ENCODE measurements around the gene GPC2.
A peak's percentile ranks its signal among the peaks of the same experiment; 100 is the strongest.
"Not testable (repeated sequence)": the region's sequence is repeated elsewhere in the genome, so short reads cannot be mapped to it uniquely, and the experiment has no call there.

The GPC2 gene

DNA sequence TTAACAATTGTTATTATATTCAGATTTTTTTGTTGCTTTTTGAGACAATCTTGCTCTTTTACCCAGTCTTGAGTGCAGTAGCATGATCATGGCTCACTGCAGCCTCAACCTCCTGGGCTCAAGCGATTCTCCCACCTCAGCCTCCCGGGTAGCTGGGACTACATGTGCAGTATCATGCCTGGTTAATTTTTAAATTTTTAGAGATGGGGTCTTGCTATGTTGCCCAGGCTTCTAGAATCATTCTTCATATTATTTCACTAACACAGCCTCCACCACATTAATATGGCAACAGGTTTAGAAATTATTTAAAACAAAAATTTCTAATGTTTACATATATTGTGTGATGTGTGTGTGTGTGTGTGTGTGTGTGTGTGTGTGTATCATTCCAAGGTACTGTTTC, 29.9 kb downstream of the GPC2 start:
- DNase-seq (ENCODE audit: low read depth) = no peak
- H3K4me3 ChIP-seq (ENCODE audit: low read depth, low read length) = no peak overlapping the region
- TF ChIP-seq, protein P1, sequence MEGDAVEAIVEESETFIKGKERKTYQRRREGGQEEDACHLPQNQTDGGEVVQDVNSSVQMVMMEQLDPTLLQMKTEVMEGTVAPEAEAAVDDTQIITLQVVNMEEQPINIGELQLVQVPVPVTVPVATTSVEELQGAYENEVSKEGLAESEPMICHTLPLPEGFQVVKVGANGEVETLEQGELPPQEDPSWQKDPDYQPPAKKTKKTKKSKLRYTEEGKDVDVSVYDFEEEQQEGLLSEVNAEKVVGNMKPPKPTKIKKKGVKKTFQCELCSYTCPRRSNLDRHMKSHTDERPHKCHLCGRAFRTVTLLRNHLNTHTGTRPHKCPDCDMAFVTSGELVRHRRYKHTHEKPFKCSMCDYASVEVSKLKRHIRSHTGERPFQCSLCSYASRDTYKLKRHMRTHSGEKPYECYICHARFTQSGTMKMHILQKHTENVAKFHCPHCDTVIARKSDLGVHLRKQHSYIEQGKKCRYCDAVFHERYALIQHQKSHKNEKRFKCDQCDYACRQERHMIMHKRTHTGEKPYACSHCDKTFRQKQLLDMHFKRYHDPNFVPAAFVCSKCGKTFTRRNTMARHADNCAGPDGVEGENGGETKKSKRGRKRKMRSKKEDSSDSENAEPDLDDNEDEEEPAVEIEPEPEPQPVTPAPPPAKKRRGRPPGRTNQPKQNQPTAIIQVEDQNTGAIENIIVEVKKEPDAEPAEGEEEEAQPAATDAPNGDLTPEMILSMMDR (IDR thresholded peaks at IDR 0.05; ENCODE audit: control insufficient read depth, extremely low read depth, insufficient read depth) = no peak

DNA sequence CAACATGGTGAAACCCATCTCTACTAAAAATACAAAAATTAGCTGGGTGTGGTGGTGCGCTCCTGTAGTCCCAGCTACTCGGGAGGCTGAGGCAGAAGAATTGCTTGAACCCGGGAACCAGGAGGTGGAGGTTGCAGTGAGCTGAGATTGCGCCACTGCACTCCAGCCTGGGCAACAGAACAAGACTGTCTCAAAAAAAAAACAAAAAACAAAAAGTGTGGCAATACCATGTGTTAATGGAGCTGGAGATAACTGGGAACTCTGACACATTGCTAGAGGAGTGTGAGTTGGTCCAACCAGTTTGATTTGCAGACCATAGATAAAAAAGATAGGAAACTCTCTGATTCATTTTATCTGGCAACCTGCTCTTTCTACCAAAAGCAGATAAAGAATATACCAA, 30.8 kb downstream of the GPC2 start:
- DNase-seq (ENCODE audit: low read depth) = not testable (repeated sequence)

DNA sequence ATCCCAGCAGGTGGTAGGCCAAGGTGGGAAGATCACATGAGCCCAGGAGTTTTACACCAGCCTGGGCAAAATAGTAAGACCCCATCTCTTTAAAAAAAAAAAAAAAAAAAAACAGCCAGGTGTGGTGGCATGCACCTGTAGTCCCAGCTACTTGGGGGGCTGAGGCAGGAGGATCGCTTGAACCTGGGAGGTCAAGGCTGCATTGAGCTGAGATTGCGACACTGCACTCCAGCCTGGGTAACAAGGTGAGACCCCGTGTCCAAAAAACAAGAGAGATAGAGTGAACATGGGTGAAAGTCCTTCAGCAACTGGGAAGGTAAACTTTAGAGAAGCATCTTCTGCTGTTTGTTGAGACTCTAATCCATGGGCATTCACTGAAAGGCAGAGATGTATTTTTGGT, 34.7 kb downstream of the GPC2 start:
- no peak overlapping the region for H3K4me3 ChIP-seq (ENCODE audit: low read depth, low read length)
- TF ChIP-seq, protein P1 (IDR thresholded peaks at IDR 0.05; ENCODE audit: control insufficient read depth, extremely low read depth, insufficient read depth) = no peak
- no peak for DNase-seq (ENCODE audit: low read depth)

More for the DNA sequence above, 30.8 kb downstream of the GPC2 start:
- not testable (repeated sequence) for H3K4me3 ChIP-seq (ENCODE audit: low read depth, low read length)

DNA sequence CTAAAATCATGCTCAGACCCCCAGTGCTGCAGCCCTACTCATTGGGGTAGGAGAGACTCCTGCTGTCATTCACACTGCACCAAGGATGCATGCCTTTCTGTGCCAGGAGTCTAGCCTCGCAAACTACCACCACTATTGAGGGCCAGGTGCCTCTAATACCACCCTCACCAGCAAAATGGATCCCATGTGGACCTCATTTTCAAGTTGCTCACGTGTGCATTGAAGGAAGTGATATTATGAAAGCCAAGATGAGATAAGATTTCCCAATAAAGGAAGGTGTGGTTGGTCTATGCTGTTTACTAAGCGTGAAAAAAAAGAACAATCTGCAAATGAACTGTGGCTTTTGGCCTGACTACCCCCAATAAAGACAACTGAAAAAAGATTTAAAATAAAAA, 35.6 kb downstream of the GPC2 start:
- no peak for DNase-seq (ENCODE audit: low read depth)
- H3K4me3 ChIP-seq (ENCODE audit: low read depth, low read length) = no peak overlapping the region
- TF ChIP-seq, protein P1 (IDR thresholded peaks at IDR 0.05; ENCODE audit: control insufficient read depth, extremely low read depth, insufficient read depth) = no peak

DNA sequence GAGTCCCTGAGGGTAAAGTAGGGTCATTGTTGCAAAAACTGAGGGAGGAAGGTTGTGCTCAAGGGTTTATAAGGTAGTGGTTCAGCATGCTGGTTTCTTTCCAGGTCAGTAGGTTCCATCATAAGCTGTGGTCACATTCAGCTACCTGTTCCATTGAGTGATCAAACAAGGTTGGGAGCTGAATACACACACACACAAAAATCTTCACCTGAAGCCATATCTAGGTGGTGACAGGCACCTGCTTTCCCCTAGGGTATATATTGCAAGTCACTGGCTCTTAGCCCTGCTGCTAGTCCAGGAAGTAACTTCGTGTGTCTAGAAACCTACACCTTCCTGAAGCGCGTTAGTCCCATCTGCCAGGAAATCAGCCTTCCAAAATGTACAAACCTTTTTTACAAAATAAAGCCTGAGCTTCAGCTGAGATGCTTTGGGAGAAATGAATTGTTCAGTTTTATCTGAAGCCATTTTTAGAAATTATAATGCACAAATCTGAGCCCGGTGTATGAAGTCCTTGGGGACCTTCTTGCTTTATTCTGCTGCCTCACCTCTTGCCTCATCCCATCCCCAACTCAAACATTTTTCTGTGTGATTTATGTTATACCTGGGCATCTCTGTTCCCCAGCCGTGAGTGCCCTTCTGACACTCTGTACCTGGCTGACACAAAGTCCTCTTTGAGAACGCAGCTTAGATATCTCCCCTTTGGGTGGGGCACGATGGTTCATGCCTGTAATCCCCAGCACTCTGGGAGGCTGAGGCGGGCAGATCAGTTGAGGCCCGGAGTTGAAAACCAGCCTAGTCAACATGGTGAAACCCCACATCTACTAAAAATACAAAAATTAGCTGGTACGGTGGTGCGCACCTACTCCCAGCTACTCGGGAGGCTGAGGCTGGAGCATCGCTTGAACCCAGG, 39.1 kb downstream of the GPC2 start:
- H3K4me3 ChIP-seq (ENCODE audit: low read depth, low read length) = no peak overlapping the region
- TF ChIP-seq, protein P1 (IDR thresholded peaks at IDR 0.05; ENCODE audit: control insufficient read depth, extremely low read depth, insufficient read depth) = no peak
- DNase-seq (ENCODE audit: low read depth) = no peak

DNA sequence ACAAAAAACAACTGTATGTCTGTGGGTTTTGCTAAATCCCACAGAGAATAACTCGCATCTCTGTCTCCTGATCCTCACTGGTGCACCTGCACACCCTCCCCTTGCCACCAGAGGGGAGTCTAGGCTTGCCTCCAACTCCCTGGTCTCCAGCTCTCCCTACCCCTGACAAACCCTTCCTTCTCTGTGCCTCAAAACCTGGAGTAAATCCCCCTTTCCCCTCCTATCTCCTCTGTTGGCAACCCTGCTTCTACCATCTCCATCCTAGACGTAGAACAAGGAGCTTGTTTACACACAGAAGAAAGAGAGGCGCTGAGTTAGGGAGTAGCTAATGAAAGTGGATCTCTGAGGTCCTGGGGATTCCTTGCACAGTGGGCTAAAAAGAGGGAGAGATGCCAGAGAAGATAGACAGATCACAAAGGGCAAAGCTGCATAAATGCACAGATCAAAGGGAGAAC, 44.5 kb downstream of the GPC2 start:
- TF ChIP-seq, protein P1 (IDR thresholded peaks at IDR 0.05; ENCODE audit: control insufficient read depth, extremely low read depth, insufficient read depth) = peak; percentile 80
- no peak overlapping the region for H3K4me3 ChIP-seq (ENCODE audit: low read depth, low read length)
- DNase-seq (ENCODE audit: low read depth) = no peak

DNA sequence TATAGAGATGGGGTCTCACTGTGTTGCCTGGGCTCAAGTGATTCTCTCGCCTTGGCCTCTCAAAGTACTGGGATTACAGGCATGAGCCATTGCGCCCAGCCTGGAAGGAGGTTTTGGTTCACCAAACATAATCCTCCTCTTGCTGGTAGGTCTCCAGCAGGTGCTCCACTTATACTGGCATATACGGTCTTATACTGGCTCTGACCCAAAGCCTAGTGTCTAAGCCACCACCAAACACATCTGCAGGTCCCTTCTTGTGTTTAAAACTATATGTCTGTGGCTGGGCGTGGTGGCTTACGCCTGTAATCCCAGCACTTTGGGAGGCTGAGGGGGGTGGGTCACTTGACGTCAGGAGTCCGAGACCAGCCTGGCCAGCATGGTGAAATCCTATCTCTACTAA, 45.1 kb downstream of the GPC2 start:
- DNase-seq (ENCODE audit: low read depth) = no peak
- H3K4me3 ChIP-seq (ENCODE audit: low read depth, low read length) = no peak overlapping the region
- TF ChIP-seq, protein P1 (IDR thresholded peaks at IDR 0.05; ENCODE audit: control insufficient read depth, extremely low read depth, insufficient read depth) = no peak
